NT2/D1 (cell line): ENCODE measurements around the gene ATXN2.

Experiments
- SUZ12 ChIP-seq: IDR thresholded peaks from 2 replicates; pipeline ENCODE4 v1.6.1; 2011; ENCODE audit not compliant: insufficient read length, insufficient read depth; ENCODE audit errors: extremely low read depth
- ZNF274 ChIP-seq: IDR thresholded peaks from 2 replicates; pipeline ENCODE4 v1.6.1; 2011; ENCODE audit warnings: mild to moderate bottlenecking, low read depth, low read length

- TF ChIP-seq ZNF274: no peak
- no peak for TF ChIP-seq SUZ12
These were observed 8.6 kb downstream of the ATXN2 start for GRCh38 chr12:111590552-111590951.
